HG03342 (cell line): ENCODE measurements around the gene BSPRY.
A peak's percentile ranks its signal among the peaks of the same experiment; 100 is the strongest.

Experiments
- ATAC-seq: cut with Tn5 transposase; IDR thresholded peaks from one replicate; pipeline ENCODE4 v1.9.1; 2021; ENCODE audit warnings: mild to moderate bottlenecking, moderate library complexity; ENCODE audit not compliant: unreplicated experiment

BSPRY gene

DNA sequence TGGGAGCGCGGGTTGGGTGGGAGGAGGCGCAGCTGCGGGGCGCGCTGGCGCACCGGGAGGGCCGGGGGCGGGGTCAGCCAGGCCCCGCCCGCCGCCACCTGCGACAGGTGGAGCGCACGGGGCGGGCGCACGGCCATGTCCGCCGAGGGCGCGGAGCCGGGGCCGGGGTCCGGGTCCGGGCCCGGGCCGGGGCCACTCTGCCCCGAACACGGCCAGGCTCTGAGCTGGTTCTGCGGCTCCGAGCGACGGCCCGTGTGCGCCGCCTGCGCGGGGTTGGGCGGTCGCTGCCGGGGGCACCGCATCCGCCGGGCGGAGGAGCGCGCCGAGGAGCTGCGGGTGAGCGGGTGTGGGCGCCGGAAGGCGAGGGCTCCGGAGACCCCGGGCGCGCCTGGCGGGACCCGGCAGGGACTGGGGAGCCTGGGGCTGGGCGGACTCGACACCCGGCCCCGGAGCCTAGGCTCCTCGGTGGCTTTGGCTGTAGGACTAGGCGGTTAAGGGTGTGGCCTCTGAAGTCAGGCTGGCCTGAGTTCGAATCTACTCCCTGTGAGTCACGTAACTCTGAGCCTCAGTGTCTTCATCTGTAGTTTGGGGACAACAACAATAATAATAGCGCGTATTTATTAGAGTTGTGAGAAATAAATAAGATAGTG, at the start of gene BSPRY:
BSPRY (plus strand) TSS at position 97 of the 650 bp plus-strand sequence; CDS start at position 136, 39 bp downstream.
- peak; percentile 44 for ATAC-seq

DNA sequence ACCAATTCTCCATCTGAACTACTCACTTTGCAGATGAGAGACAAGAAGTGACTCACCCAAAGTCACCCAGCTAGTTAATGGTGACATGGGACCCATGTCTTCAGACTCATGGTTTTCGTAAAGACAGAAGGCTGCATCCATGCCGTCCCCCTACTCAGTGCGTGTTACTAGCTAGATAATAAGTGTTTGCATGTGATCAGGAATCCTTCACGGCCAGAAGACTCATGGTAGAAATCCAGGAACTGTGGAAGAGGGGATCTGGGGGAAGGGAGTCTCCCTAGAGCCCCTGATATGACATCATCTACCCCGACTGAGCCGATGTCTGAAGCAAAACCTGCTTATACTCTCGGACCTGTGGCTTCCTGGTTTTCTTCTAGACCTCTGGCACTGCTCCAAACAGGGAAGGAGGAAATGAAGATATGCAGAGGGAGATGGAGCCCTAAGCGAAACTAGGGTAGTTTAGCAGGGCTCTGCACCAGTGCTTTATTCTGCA, 49.5 kb upstream of the BSPRY start:
- ATAC-seq = no peak

DNA sequence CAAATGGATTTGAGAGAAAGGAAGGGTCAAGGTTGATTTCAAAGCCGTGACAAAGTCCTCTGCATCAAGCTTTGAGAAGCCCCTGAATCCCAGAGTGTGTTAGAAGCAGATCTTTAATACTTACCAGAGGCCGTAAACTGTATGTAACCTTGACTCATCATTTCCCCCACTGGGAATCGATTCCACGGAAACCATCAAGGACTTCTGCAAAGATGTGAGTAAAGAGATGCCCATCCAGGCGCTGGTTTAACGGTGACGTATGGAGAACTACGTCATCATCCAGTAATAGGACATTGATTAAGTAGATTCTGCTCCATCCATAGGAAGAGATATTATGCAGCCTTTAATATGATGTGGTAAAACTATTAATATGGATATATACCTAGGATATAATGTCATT, 47.8 kb upstream of the BSPRY start:
- no peak for ATAC-seq

DNA sequence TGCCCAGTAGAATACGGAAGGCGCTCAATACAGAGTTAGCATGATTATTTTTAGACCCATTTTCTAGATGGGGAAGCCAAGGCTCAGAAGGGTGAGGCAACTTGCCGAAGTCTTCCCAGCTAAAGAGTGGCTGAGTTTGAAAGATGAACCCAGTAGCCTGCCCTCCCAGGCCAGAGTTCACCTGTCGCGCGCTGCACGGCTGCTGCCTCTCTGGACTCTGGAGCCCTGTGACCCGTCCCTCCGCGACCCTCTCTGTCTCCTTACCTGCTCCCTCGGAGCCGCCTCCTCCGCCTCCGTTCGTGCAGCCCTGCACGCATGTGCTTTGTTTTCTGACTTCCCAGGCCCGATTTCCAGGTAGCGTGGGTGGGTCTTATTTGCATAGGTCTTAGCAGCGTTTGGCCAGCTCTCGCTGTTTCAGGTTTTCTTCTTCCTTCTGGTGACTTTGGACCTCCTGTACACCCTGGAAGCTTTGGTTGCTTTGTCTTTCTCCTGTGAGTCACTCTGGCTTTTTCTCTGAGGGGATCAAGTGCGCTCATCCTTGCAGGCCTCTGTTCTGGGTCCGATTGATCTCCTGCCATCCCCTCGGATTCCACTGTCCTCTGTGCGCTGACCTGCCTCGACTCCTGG, 46.4 kb upstream of the BSPRY start, which contains the start of gene RNF183:
RNF183 (minus strand) TSS at position 585 of the 627 bp plus-strand sequence. CDS start 5,192 bp downstream, outside the sequence.
- no peak for ATAC-seq

DNA sequence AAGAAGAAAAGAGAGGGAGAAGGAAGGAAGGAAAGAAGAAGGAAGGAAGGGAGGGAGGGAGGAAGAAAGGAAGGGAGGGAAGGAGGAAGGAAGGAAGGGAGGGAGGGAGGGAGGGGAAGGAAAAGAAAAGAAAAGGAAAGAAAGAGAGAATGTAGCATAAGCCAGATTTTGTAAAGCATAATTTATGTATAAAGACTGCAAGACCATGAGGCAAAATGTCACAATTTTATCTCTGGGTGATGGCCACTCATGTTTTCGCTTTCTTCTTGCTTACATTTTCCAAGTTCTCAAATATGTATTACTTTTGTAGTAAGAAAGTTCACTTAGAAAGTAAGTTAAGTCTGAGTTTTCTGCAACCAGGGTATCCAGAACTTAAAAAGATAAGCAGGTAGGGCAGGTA, 42.8 kb upstream of the BSPRY start:
- ATAC-seq = no peak

DNA sequence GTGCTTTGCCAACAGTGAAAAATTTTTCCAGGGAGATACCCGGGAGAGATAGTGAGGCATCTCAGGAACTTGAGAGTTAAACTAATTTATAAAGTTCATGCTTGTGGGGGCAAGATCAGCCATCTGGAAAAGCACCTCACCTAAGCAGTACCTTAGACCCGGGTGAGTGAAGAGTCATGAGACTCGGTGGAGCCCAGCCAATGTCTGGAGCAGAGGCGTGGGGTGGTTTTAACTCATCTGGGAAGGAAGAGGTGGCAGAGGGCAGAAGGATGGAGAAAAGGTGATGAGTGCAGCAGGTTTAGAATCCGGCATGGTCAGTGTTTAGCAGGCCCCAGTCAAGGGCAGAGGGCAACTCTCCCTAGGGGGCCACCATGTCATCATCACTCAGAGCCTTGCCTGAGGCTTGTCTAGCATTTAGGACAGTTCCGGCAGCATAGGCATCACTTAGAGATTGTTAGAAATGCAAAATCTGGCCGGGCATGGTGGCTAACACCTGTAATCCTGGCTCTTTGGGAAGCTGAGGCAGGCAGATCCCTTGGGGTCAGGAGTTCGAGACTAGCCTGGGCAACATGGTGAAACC, 41.9 kb upstream of the BSPRY start:
- no peak for ATAC-seq

DNA sequence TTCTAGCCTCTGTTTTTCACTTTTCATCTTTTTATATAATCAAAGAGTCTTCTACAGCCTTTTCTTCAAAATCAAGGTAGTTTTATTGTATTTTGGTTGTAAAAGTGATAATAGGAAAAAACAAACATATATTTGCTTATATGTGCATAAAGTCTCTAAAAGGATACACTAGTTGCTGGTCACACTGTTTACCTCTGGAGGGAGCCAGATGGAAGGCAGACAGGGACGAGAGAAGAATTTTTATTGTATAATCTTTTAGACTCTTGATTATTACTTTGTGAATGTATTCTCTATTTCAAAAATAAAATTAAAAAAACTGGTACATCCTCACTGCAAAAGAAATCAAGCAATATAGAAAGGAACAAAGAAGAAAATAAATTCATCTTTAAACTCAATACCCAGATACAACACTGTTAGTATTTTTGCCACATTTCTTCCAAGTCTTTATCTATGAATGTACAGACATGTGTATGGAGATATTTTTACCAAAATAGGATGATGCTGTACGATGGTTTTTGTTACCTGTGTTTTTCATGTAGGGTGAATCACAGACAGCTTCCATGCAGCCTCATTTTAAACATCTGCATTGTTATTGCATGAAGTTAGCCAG, 40.0 kb upstream of the BSPRY start:
- ATAC-seq = no peak

DNA sequence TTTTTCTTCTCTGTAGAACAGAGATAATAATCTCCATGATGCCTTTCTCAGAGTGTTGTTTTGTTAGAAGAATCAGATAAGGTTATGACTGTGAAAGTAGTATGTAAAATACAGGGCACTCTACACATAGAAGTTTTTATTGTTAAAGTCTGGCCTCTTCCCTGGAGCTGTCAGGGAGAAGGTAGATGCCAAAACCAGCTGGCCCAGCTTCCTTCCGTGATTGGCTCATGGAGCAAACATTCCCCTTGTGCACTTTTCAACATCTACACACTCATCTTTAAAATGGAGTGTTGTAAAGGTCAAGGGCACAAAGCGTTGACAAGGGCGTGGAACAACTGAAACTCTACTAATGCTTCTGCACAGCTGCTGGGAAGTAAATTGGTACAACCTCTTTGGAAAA, 38.8 kb upstream of the BSPRY start:
- ATAC-seq = no peak

DNA sequence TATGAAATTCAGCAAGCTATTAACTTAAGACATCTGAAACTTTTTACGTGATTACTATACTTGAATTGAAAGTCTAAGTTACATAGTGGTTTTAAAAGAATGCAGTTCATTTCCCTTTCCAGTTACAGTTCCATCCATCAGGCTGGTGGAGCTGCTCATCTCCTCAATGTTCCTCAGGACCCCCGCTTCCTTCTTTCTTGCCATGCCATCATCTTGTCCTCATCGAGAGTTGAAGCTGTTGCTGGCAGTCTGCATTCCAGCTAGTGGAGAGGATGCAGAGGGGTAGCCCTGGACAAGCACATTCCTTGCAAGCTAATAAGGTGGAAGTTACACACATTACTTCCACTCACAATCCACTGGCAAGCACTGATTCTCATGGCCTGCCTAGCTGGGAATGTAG, 37.4 kb upstream of the BSPRY start:
- ATAC-seq = no peak

DNA sequence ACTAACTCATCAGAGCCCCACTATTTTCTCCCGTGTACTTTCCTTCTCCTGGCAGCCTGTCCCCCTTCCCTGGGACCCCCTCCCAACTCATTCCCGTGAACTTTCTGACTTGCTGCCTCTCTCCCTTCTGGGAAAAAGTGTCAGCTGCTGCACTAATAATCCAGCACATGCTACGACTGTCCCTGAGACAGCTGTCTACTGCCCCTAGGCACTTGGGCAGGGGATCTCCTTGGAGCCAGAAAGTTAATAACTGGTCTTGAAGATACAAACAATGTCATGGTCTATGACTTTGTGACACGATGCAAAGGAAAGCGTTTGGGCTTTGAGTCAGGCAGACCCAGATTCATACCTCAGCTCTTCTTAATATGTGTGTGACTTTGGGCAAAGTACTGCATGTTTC, 36.1 kb upstream of the BSPRY start:
- ATAC-seq = no peak

DNA sequence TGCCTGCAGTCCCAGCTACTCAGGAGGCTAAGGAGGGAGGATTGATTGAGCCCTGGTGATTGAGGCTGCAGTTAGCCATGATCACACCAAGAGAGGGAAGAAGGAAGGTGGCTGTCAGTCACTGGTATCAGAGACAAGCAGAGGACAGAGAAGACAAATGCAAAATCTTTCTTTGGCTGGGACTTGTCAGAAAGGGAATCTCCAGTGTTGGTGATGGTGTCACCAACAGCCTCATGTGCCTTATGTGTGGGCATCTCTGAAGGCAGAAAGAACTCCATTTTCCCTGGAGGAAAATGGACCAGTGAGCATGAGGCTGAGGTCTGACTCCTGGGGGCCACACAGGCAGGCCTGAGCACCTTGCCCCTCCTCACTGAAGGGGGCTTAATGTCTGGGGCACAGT, 34.1 kb upstream of the BSPRY start:
- no peak for ATAC-seq

DNA sequence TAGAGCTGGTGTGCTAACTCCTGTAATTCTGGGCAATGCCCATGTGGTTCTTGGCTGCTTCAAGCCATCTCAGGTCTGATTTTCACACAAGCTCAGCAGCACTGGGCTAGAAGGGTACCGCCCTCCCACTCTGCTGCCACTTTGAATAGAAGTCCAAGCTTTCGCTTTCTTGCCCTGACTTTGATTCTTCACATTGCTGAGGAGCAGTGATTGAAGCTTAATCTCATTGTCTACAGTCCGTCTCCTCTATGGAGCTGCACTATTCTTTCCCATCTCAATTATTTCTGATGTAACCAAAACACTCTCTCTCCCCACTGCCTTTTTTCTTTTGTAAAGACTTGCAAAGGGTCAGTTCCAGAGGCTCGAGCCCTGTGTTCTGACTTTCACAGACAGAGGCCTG, 33.3 kb upstream of the BSPRY start:
- ATAC-seq = no peak

DNA sequence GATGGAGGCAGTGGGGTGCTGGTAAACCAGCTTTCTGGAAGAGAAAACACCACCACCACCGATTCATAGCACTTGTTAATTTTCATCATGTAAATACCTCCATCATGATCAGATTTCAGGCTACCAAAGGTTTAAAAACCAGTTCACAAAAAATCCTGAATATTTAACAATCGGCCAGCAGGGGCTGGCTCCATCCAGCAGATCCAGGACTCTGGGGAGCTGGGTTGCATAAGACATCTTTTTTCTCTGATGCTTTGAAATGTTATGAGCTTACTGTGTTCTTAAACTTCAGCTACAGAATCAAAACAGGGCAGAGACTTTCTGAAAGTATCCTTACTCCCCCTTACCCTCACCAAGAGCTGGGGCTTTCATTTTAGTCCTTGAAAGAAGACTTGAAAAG, 31.6 kb upstream of the BSPRY start:
- ATAC-seq = no peak

DNA sequence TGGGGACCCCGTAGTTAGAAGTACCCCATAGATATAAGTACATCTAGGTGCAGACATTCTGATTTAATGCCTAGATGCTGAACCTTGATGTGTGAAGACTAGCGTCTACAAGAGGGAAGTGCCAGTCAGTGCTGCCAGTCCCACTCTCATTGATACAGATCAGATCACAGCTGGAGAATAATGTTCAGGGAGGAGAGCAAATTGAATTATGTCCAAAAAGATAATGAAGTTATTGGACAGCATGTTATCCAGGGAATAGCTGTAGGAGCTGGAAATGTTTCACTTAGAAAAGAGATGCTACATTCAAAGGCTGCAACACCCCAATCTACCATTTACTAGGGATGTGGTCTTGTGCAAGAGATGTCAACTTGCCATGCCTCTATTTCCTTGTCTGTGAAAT, 30.3 kb upstream of the BSPRY start:
- no peak for ATAC-seq

DNA sequence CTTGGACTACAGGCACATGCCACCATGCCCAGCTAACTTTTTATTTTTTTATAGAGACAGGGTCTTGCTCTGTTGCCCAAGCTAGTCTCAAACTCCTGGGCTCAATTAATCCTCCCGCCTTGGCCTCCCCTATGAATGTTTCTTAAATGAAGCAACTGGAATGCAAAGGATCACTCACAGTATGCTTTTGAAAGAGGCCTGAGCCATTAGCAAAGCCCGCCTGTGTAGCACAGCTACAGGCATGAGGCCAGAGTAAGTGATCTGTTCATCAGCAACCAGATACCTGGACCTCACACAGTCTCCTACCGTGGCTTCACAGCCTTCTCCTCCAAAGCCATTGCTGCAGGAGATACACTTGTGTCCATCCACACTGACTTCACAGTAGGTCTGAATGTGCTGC, 29.3 kb upstream of the BSPRY start:
- ATAC-seq = no peak

DNA sequence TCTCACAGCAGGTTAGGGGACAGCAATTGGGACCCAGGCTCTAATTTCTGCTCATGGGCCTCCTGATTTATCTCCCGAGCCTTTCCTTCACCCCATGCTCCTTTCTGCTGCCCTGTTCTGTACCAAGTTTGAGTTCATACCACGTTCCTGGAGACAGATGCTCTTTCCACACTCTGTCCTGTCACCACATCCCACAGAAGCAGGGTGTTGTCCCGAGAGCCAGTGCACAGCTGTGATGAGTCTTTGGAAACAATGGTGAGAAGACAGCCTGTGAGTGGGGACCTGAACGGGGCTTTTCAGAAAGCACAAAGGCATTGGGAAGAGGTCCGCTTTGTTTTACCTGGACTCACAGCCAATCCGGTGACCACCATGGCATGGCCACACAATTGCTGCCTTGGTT, 26.7 kb upstream of the BSPRY start:
- no peak for ATAC-seq

DNA sequence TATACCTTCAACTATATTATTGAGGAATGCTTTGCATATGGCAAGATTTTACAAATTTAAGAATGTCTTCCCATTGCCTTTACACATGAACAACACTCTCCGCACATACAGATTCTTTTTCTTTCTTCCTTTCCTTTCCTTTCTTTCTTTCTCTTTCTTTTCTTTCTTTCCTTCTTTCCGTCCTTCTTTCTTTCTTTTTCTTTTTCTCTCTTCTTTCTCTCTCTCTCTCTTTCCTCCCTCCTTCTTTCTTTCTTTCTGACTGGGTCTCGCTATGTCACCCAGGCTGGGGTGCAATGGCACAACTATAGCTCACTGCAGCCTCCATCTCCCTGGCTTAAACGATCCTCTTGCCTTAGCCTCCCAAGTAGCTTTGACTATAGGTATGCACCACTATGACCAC, 23.1 kb upstream of the BSPRY start:
- no peak for ATAC-seq

DNA sequence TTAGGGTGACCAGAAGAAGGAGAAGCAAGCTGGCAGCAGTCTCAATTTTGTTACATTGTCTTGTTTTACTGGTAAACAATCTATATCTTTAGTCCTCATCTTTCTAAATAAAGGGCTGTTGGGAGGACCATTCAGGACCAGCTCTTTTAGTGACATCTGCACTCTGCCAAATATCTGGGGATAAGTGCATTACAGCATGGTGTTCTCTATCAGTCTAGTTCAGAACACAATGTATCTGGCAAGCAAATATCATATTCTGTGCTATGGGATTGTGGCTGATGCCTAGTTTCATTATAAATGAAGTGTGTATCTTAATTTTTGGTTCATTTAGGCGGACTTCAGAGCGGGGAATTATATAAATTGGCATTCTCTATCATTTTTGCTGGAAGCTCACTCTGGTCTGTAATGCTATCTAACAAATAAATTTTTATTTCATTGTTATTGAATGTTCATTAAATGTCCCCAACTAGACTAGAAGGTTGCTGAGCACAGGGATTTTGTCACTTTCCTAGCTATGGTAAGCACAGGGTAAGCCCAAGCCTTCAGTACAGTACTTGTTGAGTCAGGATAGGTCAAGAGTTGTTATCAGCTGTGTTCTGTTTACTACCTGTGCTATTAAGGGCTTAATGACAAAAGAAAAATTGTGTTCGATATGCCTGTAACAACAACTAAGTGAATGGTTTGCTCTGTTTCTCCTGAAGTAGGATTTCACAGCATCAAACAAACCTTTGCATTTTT, 21.1 kb upstream of the BSPRY start:
- ATAC-seq = no peak

DNA sequence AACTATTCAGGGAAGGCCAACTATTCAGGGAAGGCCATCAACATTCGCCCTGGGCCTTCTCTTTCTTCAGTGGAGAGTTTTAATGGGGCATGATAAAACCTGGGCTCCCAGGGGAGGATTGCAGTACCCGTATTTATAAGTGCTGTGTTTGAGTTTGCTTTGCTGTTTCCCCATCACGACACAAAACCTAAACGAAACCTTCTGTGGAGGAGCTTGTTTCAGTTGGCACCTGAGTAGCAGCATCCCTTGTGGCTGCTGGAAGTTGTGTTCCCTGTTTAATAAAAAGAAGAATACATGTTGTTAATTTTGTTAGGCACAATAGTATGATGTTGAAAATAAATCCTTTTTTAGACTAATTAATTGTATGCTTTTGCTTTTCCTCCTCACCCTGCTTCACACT, 17.6 kb upstream of the BSPRY start:
- no peak for ATAC-seq

DNA sequence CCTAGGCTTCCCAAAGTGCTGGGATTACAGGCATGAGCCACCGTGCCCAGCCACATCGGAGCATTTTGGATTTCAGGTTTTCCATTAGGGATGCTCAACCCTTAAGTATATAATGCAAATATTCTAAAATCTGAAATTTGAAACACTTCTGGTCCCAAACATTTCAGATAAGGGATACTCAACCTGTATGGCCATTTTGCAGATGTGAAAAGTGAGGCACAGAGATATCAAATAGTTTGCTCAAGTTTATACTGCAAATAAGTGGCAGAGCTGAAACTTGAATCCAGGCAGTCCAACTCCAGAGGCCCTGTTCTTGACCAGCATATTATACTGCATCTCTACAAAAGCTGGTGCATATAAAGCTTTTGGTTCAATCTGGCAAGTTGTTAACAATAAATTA, 11.6 kb upstream of the BSPRY start:
- no peak for ATAC-seq

DNA sequence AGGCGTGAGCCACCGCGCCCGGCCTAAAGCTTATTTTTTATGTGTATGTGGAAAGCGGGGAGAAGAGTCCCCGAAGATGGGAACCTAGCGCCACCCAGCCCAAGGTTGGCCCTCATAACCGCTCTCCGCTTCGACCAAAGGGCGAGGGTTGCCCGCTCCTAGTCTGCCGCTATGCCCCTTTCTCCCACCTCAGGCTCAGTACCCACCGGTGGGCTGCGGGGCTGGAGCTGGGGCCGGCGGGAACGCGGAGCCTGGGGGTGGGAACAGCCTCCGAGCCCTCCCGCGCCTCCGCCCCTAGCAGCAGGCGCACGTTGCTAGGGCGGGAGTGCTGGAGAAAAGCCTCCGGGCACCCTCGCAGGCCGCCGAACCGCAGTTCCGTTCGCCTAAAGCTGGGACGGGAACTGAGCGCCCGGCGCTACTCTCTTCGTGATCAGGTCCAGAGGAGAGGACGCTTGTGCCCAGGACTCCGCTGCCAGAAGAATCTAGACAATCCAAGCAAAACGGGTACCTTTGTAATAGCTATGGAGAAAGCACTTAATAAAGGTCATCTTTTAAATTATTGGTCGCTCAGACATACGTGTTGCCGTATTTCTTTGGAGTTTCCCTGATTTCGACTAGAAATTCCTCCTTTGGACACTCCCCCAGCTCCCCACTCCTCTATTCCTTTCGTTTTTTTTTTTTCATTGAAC, 9.2 kb upstream of the BSPRY start, which contains the start of gene WDR31:
WDR31 (minus strand) TSS at position 265 of the 689 bp plus-strand sequence. CDS start 8,253 bp downstream, outside the sequence.
- ATAC-seq = peak; percentile 98
